ENCODE results near the gene FDXACB1.

FDXACB1 gene

DNA sequence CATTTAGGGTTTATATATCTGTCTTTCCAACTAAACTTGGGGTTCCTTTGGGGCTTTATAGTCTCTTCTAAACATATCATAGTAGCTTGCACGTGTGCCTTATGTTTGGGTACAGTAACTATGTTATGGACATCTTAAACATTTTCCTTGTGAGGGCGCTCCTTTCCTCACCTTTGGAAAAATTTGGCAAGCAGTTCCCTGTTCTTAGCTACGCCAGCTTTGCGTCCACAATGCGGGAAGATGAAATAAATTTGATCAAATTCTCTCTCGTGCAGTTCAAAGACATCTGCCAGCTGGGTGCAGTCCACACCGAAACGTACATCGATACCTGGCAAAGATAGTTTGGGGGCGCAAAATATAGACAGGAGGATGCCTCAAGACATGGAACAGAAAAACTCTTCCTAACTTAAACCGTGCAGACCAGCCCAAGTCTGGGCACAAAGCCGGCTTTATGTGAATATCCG lies 548 bp downstream of the FDXACB1 start:
- no peaks in the 10 kb centered on the region for H3K4me1 ChIP-seq (ENCODE audit: insufficient read depth, low read length)
- no peaks in the 10 kb centered on the region for H3K9me3 ChIP-seq (ENCODE audit: control insufficient read depth, insufficient read depth, low read length)
- H3K9ac ChIP-seq (ENCODE audit: low read depth, low read length), result peak overlapping the region; percentile 74
- H3K36me3 ChIP-seq (ENCODE audit: insufficient read depth, low read length), result no peaks in the 10 kb centered on the region

DNA sequence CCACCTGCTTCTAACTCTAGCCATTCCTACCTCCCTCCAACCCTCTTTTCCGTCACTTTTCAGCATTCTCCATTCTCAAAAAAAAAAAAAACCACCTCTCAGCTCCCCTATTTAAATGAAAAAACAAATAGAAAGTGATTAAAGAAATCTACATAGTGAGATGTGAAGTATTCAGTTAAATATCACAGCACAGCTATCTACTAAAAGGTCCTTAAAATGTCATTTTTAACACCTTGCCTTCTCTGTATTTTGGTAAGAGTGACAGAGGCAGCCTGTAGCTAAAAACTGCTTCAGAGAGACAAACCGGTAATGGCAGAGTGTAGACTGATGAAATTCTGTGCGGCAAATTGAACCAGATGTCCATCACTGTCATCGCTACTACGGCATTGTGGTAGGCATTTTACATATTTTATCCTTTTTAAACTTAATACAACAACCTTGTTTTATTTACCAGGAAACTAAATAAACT lies 7.2 kb downstream of the FDXACB1 start:
- Histone ChIP-seq H3K4me1 (ENCODE audit: insufficient read depth, low read length) (peaks cover 6% of the 10 kb centered on the region; the same call in 1 of the 2 replicates), H3K36me3 (ENCODE audit: insufficient read depth, low read length) (no peaks in the 10 kb centered on the region; the same call in 1 of the 2 replicates), H3K9ac (ENCODE audit: low read depth, low read length) (peak overlapping the region; percentile 64), H3K9me3 (ENCODE audit: control insufficient read depth, insufficient read depth, low read length) (no peaks in the 10 kb centered on the region)

DNA sequence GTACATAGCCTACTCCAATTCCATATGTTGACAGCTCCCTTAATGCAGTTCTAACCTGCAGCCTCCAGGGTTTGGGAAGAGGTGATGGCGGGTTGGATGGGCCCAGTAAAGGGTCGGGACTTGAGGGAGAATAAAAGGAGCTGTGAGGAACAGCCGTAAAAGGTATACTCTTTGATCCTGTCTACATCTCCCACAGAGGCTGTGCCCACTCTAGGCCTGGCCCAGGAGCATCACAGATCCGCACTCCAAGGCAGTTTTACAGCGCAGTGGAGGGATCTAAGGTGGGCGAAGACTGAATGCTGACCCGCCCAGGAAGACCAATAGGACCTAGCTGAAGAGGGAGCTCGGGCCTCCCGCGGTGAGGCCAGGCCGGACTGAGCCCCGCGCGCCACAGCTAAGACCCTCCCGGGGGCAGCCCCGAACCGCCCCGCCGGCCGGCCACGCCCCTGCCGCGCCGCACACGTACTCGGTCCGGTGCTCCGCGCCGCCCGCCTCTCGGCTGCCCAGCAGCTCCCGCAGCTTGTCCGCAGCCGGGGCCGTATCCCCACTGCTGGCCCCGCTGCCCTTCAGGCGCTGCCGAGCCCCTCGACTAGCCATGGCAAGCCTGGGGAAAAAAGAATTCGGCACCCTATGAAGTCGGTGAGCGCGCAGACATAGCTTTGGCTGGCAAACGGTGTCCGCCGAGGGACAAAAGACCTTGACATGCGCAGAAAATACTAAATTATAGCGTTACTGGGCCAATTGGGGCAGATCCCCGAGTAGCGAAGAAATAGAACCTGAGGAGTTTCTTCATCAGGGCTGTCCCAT lies 7.9 kb downstream of the FDXACB1 start, which contains the start of gene ALG9:
ALG9 (minus strand) TSS at position 696 of the 807 bp plus-strand sequence; CDS start at position 597, 99 bp downstream.
- Histone ChIP-seq H3K9ac (ENCODE audit: low read depth, low read length) (peak within 1 kb of the TSS; percentile 64), H3K36me3 (ENCODE audit: insufficient read depth, low read length) (no peaks in the 10 kb centered on the region; the same call in 1 of the 2 replicates)

DNA sequence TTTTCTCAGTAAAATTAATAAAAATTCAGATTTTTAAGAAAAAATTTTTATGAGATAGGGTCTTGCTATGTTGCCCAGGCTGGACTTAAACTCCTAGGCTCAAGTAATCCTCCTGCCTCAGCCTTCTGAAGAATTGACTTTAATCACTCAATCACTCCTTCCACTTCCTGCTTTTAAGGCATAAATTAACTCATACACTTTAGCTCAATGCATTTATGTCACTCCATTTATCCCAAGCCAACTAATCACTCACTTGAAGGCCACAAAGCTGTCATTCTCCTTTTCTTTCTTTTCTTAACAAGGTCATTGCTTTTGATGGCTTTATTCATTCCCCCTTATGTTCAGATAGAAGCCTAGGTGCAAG lies 8.5 kb downstream of the FDXACB1 start:
- Histone ChIP-seq H3K4me1 (ENCODE audit: insufficient read depth, low read length) (peaks cover 6% of the 10 kb centered on the region; the same call in 1 of the 2 replicates), H3K9me3 (ENCODE audit: control insufficient read depth, insufficient read depth, low read length) (no peaks in the 10 kb centered on the region), H3K9ac (ENCODE audit: low read depth, low read length) (peak overlapping the region; percentile 64; the same call in 1 of the 2 replicates), H3K36me3 (ENCODE audit: insufficient read depth, low read length) (no peaks in the 10 kb centered on the region; the same call in 1 of the 2 replicates)

More for the DNA sequence above, 7.9 kb downstream of the FDXACB1 start, which contains the start of gene ALG9:
- Histone ChIP-seq H3K4me1 (ENCODE audit: insufficient read depth, low read length) (peaks cover 6% of the 10 kb centered on the region; the same call in 1 of the 2 replicates), H3K9me3 (ENCODE audit: control insufficient read depth, insufficient read depth, low read length) (no peaks in the 10 kb centered on the region)

- H3K9ac ChIP-seq (ENCODE audit: low read depth, low read length), result no peak overlapping the region
- H3K9me3 ChIP-seq (ENCODE audit: control insufficient read depth, insufficient read depth, low read length), result no peaks in the 10 kb centered on the region
- H3K36me3 ChIP-seq (ENCODE audit: insufficient read depth, low read length), result no peaks in the 10 kb centered on the region; the same call in 1 of the 2 replicates
- H3K4me1 ChIP-seq (ENCODE audit: insufficient read depth, low read length), result peaks cover 6% of the 10 kb centered on the region; the same call in 1 of the 2 replicates
Observed at GRCh38 chr11:111870113-111870512, 8.9 kb downstream of the FDXACB1 start.

DNA sequence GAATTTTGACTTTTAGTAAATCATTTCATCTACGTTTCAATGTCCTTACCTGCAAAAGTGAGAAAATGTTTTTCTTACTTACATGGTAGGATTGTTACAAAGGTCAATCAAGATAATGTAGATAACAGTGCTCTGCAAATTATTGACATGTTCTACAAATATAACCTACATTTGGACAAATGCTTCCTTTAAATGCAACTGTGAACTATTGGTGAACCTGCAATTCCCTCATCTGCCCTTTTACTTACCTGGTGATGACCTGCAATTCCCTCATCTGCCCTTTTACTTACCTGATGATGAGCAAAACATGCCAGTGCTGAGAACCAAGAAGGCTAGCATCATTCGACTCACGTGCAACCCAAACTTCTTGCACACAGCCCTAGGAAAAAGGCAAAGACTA lies 18.7 kb downstream of the FDXACB1 start:
- Histone ChIP-seq H3K36me3 (ENCODE audit: insufficient read depth, low read length) (peaks cover 2% of the 10 kb centered on the region; the same call in 1 of the 2 replicates), H3K9me3 (ENCODE audit: control insufficient read depth, insufficient read depth, low read length) (no peaks in the 10 kb centered on the region), H3K9ac (ENCODE audit: low read depth, low read length) (no peak overlapping the region), H3K4me1 (ENCODE audit: insufficient read depth, low read length) (no peaks in the 10 kb centered on the region)

- Histone ChIP-seq H3K4me1 (ENCODE audit: insufficient read depth, low read length) (no peaks in the 10 kb centered on the region), H3K9ac (ENCODE audit: low read depth, low read length) (no peak overlapping the region), H3K36me3 (ENCODE audit: insufficient read depth, low read length) (peaks cover 5% of the 10 kb centered on the region; the same call in 1 of the 2 replicates), H3K9me3 (ENCODE audit: control insufficient read depth, insufficient read depth, low read length) (no peaks in the 10 kb centered on the region)
Observed at GRCh38 chr11:111855506-111855905, 23.5 kb downstream of the FDXACB1 start.

DNA sequence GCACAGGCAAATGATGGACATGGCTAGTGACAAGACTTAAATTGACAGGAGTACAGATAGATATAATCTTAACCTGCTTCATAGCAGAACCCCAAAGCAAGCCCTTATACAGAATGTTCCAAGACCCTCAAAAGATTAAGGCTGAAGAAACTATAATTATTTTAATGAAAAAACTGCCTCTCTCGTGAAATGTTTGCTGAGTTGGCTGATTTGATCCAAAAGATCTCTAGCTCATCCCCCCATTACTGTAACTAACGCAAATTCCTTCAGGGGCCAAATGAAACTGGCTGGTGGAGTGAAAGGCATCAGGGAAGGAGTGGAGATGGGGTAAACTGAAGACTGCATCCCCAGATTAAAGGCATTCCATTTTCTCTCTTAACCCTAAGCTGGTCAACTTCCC lies 26.9 kb downstream of the FDXACB1 start:
- Histone ChIP-seq H3K4me1 (ENCODE audit: insufficient read depth, low read length) (peaks cover 2% of the 10 kb centered on the region; the same call in 1 of the 2 replicates), H3K9ac (ENCODE audit: low read depth, low read length) (no peak overlapping the region), H3K36me3 (ENCODE audit: insufficient read depth, low read length) (0 out of 2 replicates have a peak, but pooled peaks cover 3% of the 10 kb centered on the region), H3K9me3 (ENCODE audit: control insufficient read depth, insufficient read depth, low read length) (no peaks in the 10 kb centered on the region)

DNA sequence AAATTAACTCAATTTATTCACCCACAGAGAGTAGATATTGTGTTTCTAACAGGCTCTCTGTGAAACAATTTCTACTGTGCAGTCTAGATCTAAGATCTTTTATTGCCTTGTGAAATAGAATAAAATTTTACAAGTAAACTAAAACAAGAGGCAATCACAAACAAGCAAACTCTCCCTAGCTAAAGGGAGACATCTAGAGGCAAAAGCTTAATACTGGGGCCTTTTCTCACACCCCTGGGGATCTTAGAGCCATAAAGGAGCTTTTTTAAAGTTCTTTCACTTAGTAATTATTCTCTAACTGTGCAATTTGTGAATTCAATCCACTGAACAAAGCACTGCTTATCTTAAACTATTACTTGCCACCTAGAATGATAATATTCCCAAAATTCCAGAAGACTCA lies 27.3 kb downstream of the FDXACB1 start:
- H3K9ac ChIP-seq (ENCODE audit: low read depth, low read length), result no peak overlapping the region
- no peaks in the 10 kb centered on the region for H3K9me3 ChIP-seq (ENCODE audit: control insufficient read depth, insufficient read depth, low read length)
- H3K36me3 ChIP-seq (ENCODE audit: insufficient read depth, low read length), result 0 out of 2 replicates have a peak, but pooled peaks cover 3% of the 10 kb centered on the region
- H3K4me1 ChIP-seq (ENCODE audit: insufficient read depth, low read length), result peaks cover 6% of the 10 kb centered on the region; the same call in 1 of the 2 replicates

- H3K4me1 ChIP-seq (ENCODE audit: insufficient read depth, low read length), result peaks cover 12% of the 10 kb centered on the region; the same call in 1 of the 2 replicates
- H3K36me3 ChIP-seq (ENCODE audit: insufficient read depth, low read length), result 0 out of 2 replicates have a peak, but pooled peaks cover 3% of the 10 kb centered on the region
- H3K9me3 ChIP-seq (ENCODE audit: control insufficient read depth, insufficient read depth, low read length), result no peaks in the 10 kb centered on the region
- H3K9ac ChIP-seq (ENCODE audit: low read depth, low read length), result no peak overlapping the region
Observed at GRCh38 chr11:111851067-111851466, 27.9 kb downstream of the FDXACB1 start.

GRCh38 chr11:111849631-111850030 lies 29.3 kb downstream of the FDXACB1 start:
- Histone ChIP-seq H3K9ac (ENCODE audit: low read depth, low read length) (no peak overlapping the region), H3K4me1 (ENCODE audit: insufficient read depth, low read length) (peaks cover 20% of the 10 kb centered on the region; the same call in 1 of the 2 replicates), H3K36me3 (ENCODE audit: insufficient read depth, low read length) (0 out of 2 replicates have a peak, but pooled peaks cover 3% of the 10 kb centered on the region), H3K9me3 (ENCODE audit: control insufficient read depth, insufficient read depth, low read length) (no peaks in the 10 kb centered on the region)

DNA sequence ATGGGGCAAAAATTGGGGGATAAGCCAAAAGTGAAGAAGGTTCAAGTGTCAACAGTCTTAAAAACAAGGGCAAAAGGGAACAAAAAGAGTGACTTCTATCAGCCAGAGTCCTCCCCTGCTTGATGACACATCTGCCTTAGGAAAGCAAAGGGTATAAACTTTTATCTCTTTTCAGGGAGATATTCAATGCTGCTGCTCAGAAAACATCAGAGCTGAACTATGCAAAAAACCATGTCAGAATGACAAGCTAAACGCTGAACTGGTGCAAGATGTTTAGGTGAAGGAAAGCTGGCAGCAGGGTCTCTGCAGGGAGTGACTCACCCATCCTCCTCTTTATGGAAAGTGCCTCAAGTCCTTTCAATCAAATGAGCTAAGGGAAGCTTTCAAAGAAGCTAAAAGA lies 32.3 kb downstream of the FDXACB1 start:
- Histone ChIP-seq H3K9me3 (ENCODE audit: control insufficient read depth, insufficient read depth, low read length) (no peaks in the 10 kb centered on the region), H3K4me1 (ENCODE audit: insufficient read depth, low read length) (peaks cover 20% of the 10 kb centered on the region; the same call in 1 of the 2 replicates), H3K9ac (ENCODE audit: low read depth, low read length) (no peak overlapping the region), H3K36me3 (ENCODE audit: insufficient read depth, low read length) (0 out of 2 replicates have a peak, but pooled peaks cover 3% of the 10 kb centered on the region)

DNA sequence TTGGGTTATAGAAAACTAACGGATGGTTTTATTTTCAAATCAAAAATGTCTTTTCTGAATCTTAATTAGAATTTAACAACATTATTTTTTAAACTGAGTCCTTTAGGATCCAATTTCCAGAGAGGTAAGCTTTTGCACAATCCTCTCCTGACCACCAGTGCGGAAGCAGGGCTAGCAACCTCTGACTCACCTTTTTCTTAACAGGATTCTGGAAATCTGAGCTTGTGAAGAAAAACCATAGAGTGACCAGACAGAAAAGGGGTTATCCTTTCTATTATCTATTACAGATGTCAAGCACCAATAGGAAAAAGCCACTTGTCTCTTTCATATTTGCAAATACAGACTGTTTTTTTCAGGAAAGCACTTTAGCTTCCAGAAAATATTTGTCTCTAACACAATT lies 32.9 kb downstream of the FDXACB1 start:
- Histone ChIP-seq H3K4me1 (ENCODE audit: insufficient read depth, low read length) (peaks cover 20% of the 10 kb centered on the region; the same call in 1 of the 2 replicates), H3K36me3 (ENCODE audit: insufficient read depth, low read length) (0 out of 2 replicates have a peak, but pooled peaks cover 3% of the 10 kb centered on the region), H3K9ac (ENCODE audit: low read depth, low read length) (no peak overlapping the region), H3K9me3 (ENCODE audit: control insufficient read depth, insufficient read depth, low read length) (no peaks in the 10 kb centered on the region)

DNA sequence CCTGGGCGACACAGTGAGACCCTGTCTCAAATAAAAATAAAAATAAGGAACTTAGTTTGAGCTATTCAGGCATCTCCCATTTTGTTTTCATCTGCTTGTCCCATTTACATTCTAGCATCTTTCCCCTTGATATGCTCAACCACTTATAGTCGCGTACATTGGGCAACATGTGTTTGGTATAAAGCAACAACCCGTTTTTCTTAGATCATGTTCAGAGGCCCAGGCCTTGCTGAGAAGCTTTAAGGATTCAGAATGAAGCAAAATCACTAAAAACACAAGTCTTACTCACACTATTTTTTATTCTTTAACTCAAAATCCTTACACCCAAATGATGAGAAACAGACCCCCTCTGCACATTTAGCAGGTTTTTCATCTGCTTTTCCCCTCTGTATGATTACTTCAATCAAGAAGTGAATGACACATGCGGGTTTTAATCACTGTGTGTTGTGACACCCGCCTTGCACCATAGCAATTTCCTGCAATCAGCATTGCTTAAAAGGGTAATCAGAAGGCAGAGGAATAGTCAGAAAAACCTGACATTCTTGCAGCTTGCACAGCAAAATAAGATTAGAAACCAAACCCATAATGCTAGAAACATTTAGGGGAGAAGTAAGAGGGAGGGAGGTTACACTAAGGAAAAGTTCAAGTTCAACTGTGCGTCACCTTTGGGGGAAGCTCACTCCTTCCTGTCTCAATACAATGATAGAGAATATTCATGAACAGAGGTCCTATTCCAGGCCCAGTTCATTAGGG lies 33.5 kb downstream of the FDXACB1 start:
- Histone ChIP-seq H3K9ac (ENCODE audit: low read depth, low read length) (no peak overlapping the region), H3K4me1 (ENCODE audit: insufficient read depth, low read length) (peaks cover 20% of the 10 kb centered on the region; the same call in 1 of the 2 replicates), H3K36me3 (ENCODE audit: insufficient read depth, low read length) (no peaks in the 10 kb centered on the region), H3K9me3 (ENCODE audit: control insufficient read depth, insufficient read depth, low read length) (no peaks in the 10 kb centered on the region)
